NCI-H446 (cell line): ENCODE results near the gene OR51B4.
"Not testable (repeated sequence)": the region's sequence is repeated elsewhere in the genome, so short reads cannot be mapped to it uniquely, and the experiment has no call there.

ENCODE experiments used
- DNase-seq, 2 experiments: peaks; one replicate each; lab custom pipeline; 2025; lab: John Stamatoyannopoulos, UW

The OR51B4 gene

DNA sequence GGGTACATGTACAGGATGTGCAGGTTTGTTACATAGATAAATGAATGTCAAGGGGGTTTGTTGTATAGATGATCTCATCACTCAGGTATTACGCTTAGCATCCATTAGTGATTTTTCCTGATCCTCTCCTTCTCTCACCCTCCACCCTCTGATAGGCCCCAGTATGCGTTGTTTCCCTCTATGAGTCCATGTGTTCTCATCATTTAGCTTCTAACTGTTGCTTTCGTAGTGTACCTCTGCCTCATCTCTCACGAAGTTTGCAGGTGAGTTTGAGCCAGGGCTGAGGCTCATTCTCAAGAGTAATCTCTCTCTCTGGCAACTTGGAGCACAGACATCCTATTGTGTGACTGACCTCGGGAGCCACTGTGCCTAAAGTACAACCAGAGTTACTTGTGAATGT is 27.4 kb downstream of the OR51B4 start:
- no peak for DNase-seq

GRCh38 chr11:5272395-5273017 is 29.2 kb downstream of the OR51B4 start:
- DNase-seq: no peak

GRCh38 chr11:5269715-5270147 is 32.0 kb downstream of the OR51B4 start, which contains the start of gene HBE1:
Gene HBE1, minus strand, starts transcription at chr11:5269945. Its CDS starts 55 bp downstream, at chr11:5269890.
- DNase-seq: no peak

DNA sequence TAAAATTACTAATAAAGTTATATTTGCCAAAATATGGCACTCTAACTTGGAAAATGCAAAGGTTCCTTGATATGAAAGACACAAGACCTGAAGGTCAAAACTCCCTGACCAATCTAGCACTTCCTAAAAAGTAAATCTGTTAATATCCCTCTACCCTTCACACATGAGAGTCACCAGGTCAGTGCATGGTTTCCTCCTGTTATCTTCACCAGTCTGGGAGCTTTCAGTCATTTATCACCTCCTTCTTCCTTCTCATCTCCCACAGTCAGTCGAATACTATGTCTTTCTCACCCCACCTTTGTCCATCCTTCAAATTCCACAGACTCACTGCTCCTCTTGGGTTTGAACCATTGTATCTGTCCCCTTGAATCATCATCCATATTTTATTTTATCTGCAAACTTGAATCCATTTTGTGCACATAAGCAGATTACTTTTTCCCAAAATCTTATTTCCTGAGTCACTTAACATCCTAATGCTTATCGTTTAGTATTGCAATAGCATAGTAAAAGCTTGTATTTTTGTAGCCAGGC is 34.6 kb downstream of the OR51B4 start:
- DNase-seq: no peak

GRCh38 chr11:5266609-5267008 is 35.1 kb downstream of the OR51B4 start:
- no peak for DNase-seq

DNA sequence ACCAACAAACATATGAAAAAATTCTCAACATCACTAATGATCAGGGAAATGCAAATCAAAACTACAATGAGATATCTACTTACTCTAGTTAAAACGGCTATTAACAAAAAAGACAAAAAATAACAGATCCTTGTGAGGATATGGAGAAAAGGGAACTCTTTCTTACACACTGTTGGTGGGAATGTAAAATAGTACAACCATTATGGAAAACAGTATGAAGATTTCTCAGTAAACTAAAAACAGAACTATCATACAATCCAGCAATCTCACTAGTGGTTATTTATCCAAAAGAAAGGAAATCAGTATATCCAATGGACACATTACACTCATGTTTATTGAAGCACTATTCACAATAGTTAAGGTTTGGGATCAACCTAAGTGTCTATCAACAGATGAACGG is 35.9 kb downstream of the OR51B4 start:
- no peak for DNase-seq

DNA sequence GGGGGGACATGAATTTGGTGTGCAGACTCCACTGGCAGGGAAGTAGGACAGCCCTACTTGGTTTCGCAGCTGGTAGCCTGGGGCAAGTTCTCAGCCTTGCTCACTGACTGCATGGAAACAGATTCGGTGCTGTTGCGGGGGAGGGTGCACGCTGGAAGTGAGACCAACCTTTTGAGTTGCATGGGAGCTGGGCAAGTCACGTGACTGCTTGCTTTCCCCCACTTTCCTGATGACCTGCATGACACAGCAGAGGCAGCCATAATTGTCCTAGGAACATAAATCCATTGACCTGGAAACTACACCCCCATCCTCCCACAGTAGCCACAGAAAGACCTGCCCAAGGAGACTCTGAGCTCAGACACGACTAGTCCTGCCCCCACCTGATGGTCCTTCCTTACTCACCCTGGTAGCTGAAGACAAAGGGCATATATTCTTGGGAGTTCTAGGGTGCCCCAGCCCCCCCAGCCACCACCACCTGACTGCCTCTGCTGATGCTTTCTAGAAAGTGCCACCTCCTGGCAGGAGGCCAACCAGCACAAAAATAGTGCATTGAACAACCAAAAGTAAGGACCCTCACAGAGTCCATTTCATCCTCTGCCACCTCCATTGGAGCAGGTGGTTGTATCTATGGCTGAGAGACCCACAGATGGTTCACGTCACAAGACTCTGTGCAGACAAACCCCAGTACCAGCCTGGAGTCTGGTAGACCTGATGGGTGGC is 43.0 kb downstream of the OR51B4 start:
- no peak for DNase-seq

DNA sequence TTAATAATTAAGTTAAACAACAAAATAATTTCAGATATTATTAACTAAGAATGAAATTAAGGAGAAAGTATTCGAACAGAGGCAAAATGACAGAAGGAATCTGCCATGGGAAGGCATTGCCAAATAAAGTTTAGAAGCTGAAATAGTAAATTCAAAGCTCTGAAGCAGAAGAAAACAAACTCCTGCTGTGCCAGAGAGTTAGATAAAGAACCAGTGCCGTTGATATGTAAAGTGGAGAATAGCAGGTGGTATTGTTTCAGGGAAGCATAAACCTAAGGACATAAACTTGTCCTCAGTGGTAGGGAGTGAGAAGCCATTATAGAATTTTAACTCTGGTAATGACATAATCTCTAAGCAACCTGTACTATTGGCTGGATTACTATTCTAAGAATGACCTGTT is 44.5 kb downstream of the OR51B4 start:
- DNase-seq: no peak

DNA sequence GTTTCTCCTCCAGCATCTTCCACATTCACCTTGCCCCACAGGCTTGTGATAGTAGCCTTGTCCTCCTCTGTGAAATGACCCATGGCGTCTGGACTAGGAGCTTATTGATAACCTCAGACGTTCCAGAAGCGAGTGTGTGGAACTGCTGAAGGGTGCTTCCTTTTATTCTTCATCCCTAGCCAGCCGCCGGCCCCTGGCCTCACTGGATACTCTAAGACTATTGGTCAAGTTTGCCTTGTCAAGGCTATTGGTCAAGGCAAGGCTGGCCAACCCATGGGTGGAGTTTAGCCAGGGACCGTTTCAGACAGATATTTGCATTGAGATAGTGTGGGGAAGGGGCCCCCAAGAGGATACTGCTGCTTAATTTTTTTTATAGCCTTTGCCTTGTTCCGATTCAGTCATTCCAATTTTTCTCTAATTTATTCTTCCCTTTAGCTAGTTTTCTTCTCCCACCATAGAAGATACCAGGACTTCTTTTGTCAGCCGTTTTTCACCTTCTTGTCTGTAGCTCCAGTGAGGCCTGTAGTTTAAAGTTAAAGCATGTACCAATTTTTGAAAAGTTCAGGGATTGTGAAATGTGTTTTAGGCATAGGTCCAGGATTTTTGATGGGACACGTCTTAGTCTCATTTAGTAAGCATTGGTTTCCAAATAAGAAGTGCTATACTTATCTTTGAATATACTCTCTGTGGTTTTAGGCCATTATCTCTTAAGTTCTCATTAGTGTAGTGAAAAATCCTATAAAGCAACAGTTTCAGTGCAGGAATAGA is 46.9 kb downstream of the OR51B4 start, which contains the start of gene HBG2:
TSS of gene HBG2 (minus strand) at position 136 of the 768 bp plus-strand sequence. CDS start at position 83, 53 bp downstream.
- not testable (repeated sequence) for DNase-seq

- DNase-seq: not testable (repeated sequence)
These were observed 47.7 kb downstream of the OR51B4 start for GRCh38 chr11:5254023-5254422.

DNA sequence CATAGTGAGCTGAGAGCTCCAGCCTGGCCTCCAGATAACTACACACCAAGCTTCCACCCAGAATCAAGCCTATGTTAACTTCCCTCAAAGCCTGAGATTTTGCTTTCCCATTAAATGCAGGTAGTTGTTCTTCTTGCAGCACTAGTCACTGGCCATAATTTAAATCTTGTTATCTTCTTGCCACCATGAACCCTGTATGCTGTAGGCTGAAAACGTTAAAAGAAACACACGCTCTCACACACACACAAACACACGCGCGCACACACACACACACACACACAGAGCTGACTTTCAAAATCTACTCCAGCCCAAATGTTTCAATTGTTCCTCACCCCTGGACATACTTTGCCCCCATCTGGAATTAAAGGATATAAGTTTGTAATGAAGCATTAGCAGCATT is 48.3 kb downstream of the OR51B4 start:
- not testable (repeated sequence) for DNase-seq

GRCh38 chr11:5252919-5253265 is 48.9 kb downstream of the OR51B4 start:
- no peak for DNase-seq

DNA sequence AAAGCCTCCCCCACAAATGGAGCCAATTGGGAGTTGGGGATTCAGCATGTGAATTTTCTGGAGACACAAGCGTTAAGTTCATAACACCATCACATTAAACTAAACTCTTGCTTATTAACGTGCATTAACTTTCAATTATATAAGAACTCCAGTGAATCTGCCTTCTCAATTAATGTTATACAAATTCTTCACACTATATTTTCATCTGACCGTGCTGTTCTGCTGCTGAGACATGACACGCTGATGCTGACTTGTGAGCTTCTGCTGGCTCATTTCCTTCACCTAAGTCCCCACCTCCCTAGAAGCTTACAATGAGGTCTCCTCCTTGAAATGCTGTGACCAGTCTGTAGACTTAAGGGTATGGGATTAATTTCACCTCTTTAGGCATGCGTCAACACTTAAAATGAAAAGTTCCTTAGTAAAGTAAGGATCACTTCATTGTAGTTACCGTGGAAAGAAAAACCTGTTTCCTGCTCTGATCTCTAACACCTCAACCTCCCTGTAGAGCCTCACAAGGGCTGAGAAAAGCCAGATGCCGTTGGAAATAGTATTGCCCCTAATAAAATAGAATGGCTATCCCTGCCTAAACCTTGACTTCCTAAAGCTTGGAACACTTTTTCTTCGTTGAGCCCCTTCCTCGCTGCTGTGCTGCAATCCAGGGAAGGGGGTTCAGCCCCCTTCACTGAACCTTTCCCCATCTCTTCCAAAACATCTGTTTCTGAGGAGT is 49.4 kb downstream of the OR51B4 start:
- no peak for DNase-seq

GRCh38 chr11:5251746-5252145 is 50.0 kb downstream of the OR51B4 start:
- DNase-seq: no peak
